Measurements from ENCODE around the gene PDGFB. TPM values are rescaled to one million over a fixed set of nuclear protein-coding genes. Genes with fewer than 3 reads are reported as not detected.

Gene PDGFB
- total and polyA plus RNA-seq, 12 donors, result 9.9 to 45.6 (median 18.5) TPM

DNA sequence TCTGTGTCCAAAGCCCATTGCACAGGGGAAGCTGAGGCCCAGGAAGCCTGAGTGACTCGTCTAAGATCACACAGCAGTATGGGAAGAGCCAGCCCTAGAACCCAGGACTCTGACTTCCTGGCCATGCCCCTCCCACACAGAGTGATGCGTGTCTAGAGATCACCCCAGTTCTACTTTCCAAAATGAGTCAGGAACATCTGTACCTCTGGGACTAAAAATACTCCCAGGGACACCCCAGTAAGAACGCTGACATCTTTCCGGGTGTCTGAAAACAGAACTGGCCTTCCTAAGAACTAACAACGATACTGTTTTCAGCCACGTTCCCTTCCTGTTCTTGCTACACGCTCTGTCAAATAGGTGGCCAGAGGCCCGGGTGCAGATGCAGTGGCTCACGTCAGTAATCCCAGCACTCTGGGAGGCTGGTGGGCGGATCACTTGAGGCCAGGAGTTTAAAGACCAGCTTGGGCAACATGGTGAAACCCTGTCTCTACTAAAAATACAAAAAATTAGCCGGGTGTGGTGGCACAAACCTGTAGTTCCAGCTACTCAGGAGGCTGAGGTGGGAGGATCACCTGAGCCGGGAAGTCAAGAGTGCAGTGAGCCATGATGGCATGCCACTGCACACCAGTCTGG is 21.7 kb upstream of the PDGFB start:
- no peak for DNase-seq
- Histone ChIP-seq H3K4me3 (no peak overlapping the region), H3K27ac (peak overlapping the region; percentile 3 to 84 (median 76)), H3K36me3 (no peaks in the 10 kb centered on the region), H3K9me3 (peaks cover 0 to 18% (median 5%) of the 10 kb centered on the region in 11 donors), H3K27me3 (no peaks in the 10 kb centered on the region), H3K4me1 (peaks cover 6 to 59% (median 49%) of the 10 kb centered on the region in 9 donors)
- intact Hi-C loops (cut with DNase I), result no loop called here
- 59 to 60% methylated on average over 12 of the region's 12 CpGs for WGBS, 2 donors
- ATAC-seq, result peak in 6 of 8 donors; percentile 31 to 75 (median 36)
- no peak for TF ChIP-seq CTCF (IDR thresholded peaks at IDR 0.05)

DNA sequence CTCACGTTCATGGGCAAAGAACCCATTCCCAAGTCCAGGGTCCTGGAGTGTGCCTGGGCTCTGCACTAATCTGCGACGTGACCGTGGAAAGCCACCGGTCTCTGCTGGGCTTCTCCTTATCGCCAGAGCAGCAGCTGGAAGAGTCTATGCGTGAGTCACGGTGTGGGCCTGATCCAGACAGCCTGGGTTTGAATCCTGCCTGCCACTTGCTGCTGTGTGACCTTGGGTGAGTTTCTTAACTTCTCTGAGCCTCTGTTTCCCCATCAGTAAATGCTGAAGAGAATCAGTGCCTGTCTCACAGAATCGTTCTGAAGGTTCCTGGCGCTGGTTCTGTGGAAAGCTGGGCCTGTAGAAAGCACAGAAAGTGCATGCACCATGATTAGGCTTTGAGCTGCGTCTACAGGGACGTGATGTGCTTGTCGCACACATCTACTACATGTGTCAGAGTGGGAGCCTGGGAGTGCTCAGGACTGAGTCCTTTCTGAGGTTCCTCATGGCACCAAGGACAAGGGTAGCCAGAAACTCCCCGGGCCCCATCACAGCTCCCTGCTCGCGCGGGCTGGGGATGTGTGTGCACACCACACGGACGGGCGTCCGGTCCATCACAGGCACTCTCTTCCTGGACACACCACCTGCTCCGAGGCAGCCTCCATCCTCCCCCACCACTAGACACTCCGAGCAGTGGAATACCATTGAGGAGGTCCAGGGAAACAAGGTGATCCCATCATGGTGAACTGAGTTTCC is 20.5 kb upstream of the PDGFB start:
- Histone ChIP-seq H3K9me3 (peaks cover 0 to 16% (median 8%) of the 10 kb centered on the region in 11 donors), H3K27ac (peak overlapping the region in 5 of 10 donors; percentile 22 to 84 (median 79)), H3K36me3 (no peaks in the 10 kb centered on the region), H3K27me3 (no peaks in the 10 kb centered on the region), H3K4me1 (peaks cover 6 to 53% (median 45%) of the 10 kb centered on the region in 9 donors), H3K4me3 (no peak overlapping the region)
- no peak for DNase-seq
- TF ChIP-seq CTCF (IDR thresholded peaks at IDR 0.05), result no peak
- WGBS, 2 donors, result 84 to 86% methylated on average over 23 of the region's 23 CpGs
- intact Hi-C loops (cut with DNase I), result no loop called here
- ATAC-seq, result peak in 2 of 8 donors; percentile 16 to 29

DNA sequence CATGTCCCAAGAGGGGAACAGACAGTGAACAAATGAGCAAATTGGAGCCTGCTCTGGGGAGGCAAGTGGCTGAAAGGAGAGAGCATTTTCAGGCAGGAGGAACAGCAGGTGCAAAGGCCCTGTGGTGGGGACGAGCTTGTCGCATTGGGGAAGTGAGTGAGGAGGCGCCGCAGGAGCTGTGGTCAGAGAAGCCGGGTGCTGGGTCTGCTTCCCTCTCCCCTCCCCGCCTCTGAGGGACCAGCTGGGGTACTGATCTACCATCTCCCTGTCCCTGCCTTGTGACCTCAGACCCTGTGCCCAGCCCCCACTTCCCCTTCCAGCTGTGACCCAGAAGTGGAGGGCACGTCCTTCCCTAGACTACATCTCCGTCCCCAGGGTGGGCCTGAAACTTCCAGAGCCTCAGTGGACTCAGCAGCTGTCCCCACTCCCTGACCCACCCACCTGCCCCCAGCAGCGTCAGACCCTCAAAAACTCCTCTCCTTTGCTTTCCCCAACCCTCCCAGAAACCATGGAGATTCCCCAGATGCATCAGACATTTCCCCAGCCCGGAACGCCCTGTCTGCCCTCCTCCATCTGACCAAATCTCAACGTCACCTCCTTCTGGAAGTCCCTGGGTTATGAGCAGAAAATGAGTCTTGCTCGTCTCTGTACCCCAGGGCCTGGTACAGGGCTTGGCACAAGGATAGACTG is 19.7 kb upstream of the PDGFB start:
- 85 to 91% methylated on average over 13 of the region's 13 CpGs for WGBS, 2 donors
- H3K27ac ChIP-seq, result peak overlapping the region in 2 of 10 donors; percentile 22 to 84
- no peaks in the 10 kb centered on the region for H3K36me3 ChIP-seq
- H3K27me3 ChIP-seq, result no peaks in the 10 kb centered on the region
- intact Hi-C loops (cut with DNase I), result no loop called here
- DNase-seq, result peak; percentile 57 to 59
- ATAC-seq, result peak; percentile 16 to 74 (median 49)
- no peak overlapping the region for H3K4me3 ChIP-seq
- TF ChIP-seq CTCF (IDR thresholded peaks at IDR 0.05), result no peak
- peaks cover 5 to 47% (median 36%) of the 10 kb centered on the region in 9 donors for H3K4me1 ChIP-seq
- H3K9me3 ChIP-seq, result peaks cover 0 to 16% (median 8%) of the 10 kb centered on the region in 11 donors

- no peak for DNase-seq
- Histone ChIP-seq H3K27ac (peak overlapping the region in 1 of 10 donors; percentile 56), H3K9me3 (peaks cover 0 to 16% (median 8%) of the 10 kb centered on the region in 11 donors), H3K27me3 (no peaks in the 10 kb centered on the region), H3K36me3 (no peaks in the 10 kb centered on the region), H3K4me1 (peaks cover 0 to 40% (median 29%) of the 10 kb centered on the region in 9 donors), H3K4me3 (no peak overlapping the region)
- TF ChIP-seq CTCF (IDR thresholded peaks at IDR 0.05), result no peak
- intact Hi-C loops (cut with DNase I), result no loop called here
- ATAC-seq, result no peak
- 94% methylated on average over 10 of the region's 10 CpGs for WGBS, 2 donors
Observed at GRCh38 chr22:39263626-39264348, 19.0 kb upstream of the PDGFB start.

All from heart right ventricle (tissue), 16 donors.